T1000 (cell line): ENCODE data around the gene DNAJC22.
A peak's percentile ranks its signal among the peaks of the same experiment; 100 is the strongest.
"Not testable (repeated sequence)": the region's sequence is repeated elsewhere in the genome, so short reads cannot be mapped to it uniquely, and the experiment has no call there.

Source experiments
- DNase-seq: peaks from one replicate; lab custom pipeline; 2025; ENCODE audit warnings: mixed read lengths; lab: John Stamatoyannopoulos, UW

DNAJC22 gene

DNA sequence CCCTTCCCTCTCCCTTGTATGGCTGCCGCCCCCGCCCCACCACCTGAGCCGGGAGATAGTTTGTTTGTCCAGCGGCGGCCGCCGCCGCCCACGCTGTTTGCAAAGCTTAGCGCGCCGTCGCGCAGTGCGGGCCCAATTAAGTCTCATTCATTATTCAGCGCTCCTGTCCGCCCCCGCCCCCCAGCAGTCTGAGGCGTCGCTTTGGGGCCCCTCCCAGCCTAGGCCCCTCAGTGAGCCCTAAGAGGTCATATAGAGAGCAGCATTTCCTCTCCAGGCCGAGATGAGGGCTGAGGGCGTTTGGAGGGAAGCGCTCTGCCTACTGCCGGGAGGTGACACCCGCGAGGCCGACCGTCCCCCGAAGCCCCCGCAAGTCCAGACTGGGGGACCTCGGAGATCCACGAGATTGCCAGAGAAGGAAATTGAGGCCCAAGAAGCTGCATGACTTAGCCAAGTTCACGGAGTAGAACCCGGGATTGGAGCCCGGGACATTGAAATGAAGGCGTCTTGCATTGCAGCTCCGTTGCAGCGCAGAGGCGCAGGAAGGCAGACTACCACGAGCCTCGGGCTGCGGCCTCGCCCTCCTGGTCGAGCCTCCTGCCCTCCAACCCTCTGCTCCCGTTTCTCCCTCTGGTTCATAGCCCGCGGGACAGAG lies at the start of gene DNAJC22:
TSS of gene DNAJC22 (plus strand) at position 230 of the 652 bp plus-strand sequence. CDS start 1,985 bp downstream, outside the sequence.
- no peak for DNase-seq

DNA sequence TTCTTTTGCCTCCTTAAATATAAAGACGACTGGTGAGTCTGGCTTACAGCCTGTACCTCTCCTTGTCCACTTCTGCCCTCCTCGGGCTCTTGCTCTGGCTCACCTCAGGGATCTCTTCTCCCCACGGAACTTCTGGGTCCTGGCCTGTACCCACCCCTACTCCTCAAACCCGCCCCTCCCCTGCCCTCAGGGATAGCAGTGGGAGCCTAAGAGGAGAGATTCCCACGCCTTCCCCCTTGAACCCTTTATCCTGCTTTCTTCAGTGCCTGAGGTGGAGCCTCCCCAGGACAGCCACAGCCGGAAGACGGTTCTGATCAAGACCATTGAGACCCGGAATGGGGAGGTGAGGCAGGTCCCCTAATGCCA lies 49.0 kb upstream of the DNAJC22 start:
- DNase-seq, result no peak

DNA sequence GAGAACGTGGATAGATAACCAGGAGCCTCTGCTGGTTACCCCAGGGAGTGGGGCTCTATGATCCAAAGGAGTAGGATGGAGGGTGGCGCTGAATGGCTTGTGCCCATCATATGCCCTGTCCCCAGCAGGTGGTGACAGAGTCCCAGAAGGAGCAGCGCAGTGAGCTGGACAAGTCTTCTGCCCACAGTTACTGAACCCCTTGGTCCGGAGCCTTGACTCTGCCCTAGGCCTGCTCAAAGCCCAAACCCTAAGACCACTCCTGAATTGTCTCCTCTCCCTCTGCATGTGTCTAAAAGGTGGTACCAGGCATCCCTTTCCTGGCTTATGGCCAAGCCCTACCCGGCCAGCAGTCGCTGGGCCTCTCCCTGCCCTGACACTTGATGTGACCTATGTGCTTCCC lies 48.5 kb upstream of the DNAJC22 start:
- DNase-seq, result no peak

DNA sequence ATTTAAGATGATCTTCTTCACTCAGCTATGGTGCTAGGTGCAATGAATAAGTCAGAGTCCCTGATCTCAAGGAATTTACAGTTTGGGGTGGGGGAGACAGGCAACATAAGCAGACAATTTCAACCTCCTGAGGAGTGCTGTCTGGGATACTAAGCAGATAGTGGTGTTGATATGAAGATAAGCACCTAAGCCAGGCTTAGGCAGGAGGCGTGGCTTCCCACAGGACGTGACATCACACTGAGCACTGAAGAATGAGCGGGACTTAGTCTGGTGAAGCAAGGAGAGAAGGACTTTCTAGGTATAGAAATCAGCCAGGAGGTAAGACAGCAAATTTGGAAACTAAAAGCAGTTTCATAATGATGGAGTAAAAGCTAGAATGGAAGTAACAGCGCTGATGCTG lies 44.9 kb upstream of the DNAJC22 start:
- no peak for DNase-seq

DNA sequence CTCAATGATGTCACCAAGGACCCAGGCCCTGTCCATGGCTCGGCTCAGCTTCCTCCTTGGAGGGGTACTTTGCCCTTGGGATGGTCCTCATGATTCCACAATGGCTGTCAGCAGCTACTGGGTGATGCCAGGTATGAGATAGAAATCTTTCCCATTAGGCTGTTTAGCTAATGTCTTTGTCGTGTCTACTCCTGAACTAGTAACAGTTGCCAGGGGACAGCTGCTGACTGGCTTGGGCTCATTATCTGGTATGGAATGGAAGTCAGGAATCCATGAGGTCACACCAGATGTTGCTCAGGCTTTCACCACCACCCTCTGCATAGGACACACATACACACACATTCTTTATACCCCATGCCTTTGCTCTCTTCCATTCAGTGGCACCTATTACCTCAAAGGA lies 42.5 kb upstream of the DNAJC22 start:
- DNase-seq, result no peak

DNA sequence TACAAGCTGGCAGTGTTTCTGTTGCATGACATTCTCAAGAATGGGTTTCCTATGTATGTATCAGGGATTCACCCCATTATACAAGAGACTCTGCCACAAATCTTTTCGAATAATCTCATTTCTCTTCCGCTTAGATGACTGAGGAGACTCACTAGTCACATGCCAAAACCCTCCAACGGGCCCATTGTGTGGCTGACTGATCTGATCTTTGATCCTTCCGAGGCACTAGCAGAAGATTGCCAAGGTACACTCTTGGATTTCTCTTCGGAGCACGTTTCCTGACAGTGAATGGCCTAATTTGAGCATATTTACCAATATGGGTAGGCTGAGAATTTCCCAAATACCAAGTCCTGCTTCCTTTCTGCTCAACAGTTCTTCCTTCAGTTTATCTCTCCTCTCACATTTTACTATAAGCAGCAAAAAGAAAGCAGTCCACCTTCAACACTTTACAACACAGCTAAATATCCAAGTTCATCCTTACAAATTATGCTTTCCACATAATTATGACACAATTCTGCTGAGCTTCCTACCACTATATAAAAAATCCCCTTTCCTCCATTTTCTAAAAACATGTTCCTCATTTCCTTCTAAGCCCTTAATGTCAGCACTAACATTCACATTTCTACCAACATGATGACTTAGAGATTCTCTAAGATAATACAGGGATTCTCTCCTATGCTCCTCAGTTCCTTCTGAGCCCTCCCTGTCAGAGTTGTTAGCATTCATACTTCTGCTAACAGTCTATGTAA lies 40.8 kb upstream of the DNAJC22 start:
- no peak for DNase-seq

DNA sequence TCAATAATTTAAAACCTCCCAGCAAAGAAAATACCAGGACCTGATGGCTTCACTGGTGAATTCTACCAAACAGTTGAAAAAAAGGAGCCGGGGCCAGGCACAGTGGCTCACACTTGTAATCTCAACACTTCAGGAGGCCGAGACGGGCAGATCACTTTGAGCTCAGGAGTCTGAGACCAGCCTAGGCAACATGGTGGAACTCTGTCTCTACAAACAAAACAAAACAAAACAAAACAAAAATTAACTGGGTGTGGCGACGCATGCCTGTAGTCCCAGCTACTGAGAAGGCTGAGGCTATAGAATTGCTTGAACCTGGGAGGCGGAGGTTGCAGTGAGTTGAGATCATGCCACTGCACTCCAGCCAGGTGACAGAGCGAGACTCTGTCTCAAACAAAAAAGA lies 37.3 kb upstream of the DNAJC22 start:
- no peak for DNase-seq

DNA sequence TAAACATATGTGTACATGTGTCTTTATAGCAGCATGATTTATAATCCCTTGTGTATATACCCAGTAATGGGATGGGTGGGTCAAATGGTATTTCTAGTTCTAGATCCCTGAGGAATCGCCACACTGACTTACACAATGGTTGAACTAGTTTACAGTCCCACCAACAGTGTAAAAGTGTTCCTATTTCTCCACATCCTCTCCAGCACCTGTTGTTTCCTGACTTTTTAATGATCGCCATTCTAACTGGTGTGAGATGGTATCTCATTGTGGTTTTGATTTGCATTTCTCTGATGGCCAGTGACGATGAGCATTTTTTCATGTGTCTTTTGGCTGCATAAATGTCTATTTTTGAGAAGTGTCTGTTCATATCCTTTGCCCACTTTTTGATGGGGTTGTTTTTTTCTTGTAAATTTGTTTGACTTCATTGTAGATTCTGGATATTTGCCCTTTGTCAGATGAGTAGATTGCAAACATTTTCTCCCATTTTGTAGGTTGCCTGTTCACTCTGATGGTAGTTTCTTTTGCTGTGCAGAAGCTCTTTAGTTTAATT lies 36.2 kb upstream of the DNAJC22 start:
- not testable (repeated sequence) for DNase-seq

DNA sequence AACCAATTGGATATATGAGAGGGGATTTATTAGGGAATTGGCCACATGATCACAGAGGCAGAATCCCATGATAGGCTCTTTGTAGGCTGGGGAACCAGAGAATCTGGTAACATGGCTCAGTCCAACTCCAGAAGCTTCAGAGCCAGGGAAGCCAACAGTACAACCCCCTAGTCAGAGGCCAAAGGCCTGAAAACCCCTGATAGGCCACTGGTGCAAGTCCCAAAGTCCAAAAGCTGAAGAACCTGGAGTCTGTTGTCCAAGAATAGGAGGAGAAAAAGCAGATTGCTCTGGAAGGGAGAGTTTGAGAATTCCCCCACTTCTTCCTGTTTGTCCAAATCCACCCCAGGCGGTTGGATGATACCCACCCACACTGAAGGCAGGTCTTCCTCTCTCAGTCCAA lies 31.9 kb upstream of the DNAJC22 start:
- DNase-seq, result no peak

DNA sequence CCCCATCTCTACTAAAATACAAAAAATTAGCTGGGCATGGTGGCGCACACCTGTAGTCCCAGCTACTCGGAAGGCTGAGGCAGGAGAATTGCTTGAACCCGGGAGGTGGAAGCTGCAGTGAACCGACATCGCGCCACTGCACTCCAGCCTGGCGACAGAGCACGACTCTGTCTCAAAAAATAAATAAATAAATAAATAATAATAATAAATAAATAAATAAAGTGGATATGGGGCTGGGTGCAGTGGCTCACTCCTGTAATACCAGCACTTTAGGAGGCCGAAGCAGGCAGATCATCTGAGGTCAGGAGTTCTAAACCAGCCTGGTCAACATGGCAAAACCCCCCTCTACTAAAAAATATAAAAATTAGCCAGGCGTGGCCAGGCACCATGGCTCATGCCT lies 29.6 kb upstream of the DNAJC22 start:
- DNase-seq, result not testable (repeated sequence)

DNA sequence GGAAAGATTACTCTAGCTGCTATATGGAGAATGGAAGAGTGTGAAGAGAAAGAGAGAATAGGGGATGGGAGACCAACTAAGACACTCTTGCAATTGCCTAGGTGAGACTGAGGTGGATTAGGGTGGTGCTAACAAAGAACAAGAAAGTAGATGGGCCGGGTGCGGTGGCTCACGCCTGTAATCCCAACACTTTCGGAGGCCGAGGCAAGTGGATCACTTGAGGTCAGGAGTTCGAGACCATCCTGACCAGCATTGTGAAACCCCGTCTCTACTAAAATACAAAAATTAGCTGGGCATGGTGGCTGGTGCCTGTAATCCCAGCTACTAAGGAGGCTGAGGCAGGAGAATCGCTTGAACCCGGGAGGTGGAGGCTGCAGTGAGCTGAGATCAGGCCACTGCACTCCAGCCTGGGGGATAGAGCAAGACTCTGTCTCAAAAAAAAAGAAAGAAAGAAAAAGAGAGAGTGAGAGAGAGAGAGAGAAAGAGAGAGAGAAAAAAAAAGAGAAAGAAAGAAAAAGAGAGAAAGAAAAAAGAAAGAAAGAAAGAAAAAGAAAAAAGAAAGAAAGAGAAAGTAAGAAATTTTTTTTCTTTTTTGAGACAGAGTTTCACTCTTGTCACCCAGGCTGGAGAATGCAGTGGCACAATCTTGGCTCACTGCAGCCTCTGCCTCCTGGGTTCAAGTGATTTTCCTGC lies 26.1 kb upstream of the DNAJC22 start:
- DNase-seq, result not testable (repeated sequence)

DNA sequence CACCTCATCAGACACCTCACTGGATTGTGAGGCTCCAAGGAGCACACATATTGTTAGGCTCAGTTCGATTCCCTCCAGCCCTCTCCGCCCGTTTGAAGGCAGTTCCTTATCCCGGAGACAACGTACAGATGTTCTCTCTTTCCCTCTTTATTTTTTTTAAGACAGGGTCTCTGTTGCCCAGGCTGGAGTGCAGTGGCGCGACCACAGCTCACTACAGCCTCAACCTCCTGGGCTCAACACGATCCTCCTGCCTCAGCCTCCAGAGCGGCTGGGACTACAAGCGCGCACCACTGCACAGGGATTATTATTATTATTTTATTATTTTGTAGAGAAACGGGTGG lies 24.4 kb upstream of the DNAJC22 start:
- DNase-seq, result no peak

DNA sequence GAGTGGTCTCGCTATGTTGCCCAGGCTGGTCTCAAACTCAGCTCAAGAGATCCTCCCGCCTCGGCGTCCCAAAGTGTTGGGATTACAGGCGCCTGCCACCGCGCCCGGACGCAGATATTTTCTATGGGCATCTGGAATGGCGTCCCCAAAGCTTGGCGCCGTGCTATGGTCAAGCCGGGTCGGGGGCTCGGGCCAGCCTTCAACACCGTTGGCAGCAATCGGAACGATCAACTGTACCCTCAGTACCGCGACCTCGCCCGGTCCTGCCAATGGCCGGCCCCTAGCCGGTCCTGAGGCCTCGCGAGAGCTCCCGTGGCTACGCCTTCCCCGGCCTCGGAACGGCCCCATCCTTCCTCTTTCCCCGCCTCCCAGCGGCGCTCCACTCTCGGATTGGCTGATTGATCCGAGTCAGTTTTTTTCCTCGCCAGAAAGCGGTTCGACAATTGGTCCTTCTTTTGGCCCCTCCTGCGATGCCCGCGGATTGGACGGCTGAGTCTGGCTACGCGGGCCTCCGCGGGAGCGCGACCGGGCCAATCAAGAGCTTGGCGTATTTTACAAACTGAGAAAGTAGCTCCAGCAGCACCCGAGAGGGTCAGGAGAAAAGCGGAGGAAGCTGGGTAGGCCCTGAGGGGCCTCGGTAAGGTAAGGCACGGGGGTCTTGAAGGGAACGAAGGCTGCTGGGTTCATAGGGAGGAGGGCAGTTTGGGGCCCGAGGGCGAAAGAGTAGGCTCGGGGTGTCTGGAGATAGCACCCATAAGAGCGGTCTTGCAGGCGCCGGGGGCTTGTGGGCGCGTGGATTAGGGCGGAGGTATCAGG lies 23.8 kb upstream of the DNAJC22 start, which contains the start of gene TROAP:
TSS of gene TROAP (plus strand) at position 548 of the 816 bp plus-strand sequence. CDS start 354 bp downstream, outside the sequence.
- peak; percentile 98 for DNase-seq

DNA sequence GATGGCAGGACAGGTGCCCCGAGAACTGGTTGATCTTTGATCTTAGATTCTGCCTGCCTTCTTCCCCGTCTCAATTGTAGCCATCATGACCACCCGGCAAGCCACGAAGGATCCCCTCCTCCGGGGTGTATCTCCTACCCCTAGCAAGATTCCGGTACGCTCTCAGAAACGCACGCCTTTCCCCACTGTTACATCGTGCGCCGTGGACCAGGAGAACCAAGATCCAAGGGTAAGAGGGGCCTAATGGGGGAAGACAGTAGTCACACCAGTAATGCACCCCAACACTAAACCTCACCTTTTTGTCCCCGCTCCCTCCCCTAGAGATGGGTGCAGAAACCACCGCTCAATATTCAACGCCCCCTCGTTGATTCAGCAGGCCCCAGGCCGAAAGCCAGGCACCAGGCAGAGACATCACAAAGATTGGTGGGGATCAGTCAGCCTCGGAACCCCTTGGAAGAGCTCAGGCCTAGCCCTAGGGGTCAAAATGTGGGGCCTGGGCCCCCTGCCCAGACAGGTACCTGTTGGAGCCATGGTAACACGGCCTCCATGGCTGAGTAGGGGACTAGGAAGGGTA lies 23.1 kb upstream of the DNAJC22 start:
- no peak for DNase-seq

DNA sequence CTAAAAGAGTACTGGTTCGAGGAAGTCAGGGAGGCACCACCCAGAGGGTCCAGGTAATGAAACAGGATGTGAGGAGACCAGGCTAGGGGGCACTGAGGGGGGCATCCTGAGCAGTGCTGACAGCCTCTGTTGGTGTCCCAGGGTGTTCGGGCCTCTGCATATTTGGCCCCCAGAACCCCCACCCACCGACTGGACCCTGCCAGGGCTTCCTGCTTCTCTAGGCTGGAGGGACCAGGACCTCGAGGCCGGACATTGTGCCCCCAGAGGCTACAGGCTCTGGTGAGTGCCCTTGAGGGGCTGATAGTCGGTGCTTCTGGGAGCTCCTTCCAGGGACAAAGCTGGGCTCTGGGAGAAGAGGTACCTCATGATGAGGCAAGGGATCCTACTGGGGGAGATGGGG lies 21.1 kb upstream of the DNAJC22 start:
- no peak for DNase-seq

DNA sequence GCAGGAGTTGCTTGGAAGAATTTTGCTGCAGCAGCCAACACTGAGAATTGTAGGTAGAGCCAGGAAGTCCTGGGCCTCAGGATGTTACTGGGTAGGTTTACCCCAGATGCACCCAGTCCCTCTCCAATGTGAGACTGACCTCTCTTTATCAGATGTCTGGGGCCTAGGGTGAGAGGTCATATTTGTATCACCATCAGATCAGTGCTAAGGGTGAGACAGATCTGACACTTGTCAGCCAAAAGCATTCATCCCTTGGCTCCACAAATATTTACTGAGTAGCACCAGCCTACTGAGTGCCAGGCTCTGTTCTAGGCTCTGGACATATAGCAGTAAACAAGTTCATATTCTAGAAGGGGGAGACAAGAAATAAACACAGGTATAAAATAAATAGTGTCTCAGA lies 19.3 kb upstream of the DNAJC22 start:
- DNase-seq, result no peak

DNA sequence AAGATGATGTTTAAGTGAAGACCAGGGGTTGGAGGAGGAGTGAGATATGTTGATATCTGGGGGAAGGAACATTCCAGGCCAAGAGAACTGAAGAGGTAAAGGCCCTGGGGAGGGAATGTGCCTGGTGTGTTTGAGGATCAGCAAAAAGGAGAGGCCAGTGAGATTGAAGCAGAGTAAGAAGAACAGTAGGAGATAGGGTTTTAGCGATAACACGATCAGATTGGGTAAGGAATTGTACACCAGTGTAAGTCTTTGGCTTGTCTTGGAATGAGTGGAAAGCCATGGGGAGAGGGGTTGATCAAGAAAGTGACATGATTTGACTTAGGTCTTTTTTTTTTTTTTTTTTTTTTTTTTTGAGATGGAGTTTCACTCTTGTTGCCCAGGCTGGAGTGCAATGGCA lies 18.8 kb upstream of the DNAJC22 start:
- no peak for DNase-seq

DNA sequence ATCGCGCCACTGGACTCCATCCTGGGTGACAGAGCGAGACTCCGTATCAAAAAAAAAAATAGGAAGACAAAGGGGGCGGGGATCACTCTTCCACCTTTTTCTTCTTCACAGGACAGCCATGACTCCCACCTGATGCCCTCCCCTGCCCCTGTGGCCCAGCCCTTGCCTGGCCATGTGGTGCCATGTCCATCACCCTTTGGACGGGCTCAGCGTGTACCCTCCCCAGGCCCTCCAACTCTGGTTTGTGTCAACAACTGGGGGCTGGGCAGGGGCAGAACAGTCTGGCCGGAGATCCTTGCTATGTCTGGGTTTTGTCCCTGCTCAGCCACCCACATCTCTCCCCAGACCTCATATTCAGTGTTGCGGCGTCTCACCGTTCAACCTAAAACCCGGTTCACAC lies 17.9 kb upstream of the DNAJC22 start:
- no peak for DNase-seq

DNA sequence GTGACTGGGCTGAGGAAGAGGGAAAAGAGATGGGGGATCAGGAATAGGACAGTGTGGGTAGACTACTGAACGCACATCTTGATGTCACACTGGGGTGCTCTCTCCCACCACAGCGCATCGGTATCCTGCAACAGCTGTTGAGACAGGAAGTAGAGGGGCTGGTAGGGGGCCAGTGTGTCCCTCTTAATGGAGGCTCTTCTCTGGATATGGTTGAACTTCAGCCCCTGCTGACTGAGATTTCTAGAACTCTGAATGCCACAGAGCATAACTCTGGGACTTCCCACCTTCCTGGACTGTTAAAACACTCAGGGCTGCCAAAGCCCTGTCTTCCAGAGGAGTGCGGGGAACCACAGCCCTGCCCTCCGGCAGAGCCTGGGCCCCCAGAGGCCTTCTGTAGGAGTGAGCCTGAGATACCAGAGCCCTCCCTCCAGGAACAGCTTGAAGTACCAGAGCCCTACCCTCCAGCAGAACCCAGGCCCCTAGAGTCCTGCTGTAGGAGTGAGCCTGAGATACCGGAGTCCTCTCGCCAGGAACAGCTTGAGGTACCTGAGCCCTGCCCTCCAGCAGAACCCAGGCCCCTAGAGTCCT lies 16.6 kb upstream of the DNAJC22 start:
- no peak for DNase-seq

DNA sequence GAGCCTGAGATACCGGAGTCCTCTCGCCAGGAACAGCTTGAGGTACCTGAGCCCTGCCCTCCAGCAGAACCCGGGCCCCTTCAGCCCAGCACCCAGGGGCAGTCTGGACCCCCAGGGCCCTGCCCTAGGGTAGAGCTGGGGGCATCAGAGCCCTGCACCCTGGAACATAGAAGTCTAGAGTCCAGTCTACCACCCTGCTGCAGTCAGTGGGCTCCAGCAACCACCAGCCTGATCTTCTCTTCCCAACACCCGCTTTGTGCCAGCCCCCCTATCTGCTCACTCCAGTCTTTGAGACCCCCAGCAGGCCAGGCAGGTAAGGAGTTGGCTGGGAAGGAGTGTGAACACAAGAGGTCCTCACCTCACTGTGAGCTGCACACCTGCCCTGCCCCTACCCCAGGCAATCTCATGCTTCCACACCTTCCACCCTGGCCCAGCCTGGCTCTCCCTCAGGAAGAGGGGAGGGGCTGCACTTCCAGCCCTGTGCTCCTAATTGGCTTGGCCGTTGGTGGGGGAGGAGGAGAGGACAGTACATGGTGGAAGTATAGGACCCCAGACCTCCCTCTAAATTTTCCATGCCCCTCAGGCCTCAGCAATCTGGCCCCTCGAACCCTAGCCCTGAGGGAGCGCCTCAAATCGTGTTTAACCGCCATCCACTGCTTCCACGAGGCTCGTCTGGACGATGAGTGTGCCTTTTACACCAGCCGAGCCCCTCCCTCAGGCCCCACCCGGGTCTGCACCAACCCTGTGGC lies 15.9 kb upstream of the DNAJC22 start:
- no peak for DNase-seq
